GM13976 (cell line): ENCODE measurements around the gene CEMIP.

Experiments used
- DNase-seq: peaks from one replicate; pipeline ENCODE4 v3.0.0; 2012; ENCODE audit warnings: low spot score
- CTCF ChIP-seq: IDR thresholded peaks from 2 replicates; pipeline ENCODE4 v1.5.1; 2012; ENCODE audit warnings: borderline replicate concordance, mild to moderate bottlenecking; ENCODE audit not compliant: insufficient read depth; ENCODE audit errors: extremely low read depth, missing control alignments, control extremely low read depth
- in situ Hi-C: fragments of 300-500 bp; cut with MboI; formaldehyde crosslinking; loops from one replicate; pipeline ENCODE4 v1.12.0; 2022; ENCODE audit warnings: low sequenced_read_pairs, mixed read lengths, inconsistent platforms; ENCODE audit not compliant: unreplicated experiment

The CEMIP gene

GRCh38 chr15:80895091-80895490 is 115.9 kb downstream of the CEMIP start:
- in situ Hi-C loops = no loop called here
- no peak for DNase-seq
- TF ChIP-seq CTCF = no peak

GRCh38 chr15:80895965-80896364 is 116.8 kb downstream of the CEMIP start:
- DNase-seq = no peak
- no peak for TF ChIP-seq CTCF
- in situ Hi-C loops = no loop called here

- in situ Hi-C loops = no loop called here
- DNase-seq = no peak
- TF ChIP-seq CTCF = no peak
Measured at GRCh38 chr15:80898040-80898439, 118.9 kb downstream of the CEMIP start.

- no peak for DNase-seq
- in situ Hi-C loops = no loop called here
- no peak for TF ChIP-seq CTCF
Measured at GRCh38 chr15:80902298-80902801, 123.2 kb downstream of the CEMIP start.

GRCh38 chr15:80904998-80905397 is 125.8 kb downstream of the CEMIP start:
- in situ Hi-C loops = no loop called here
- no peak for DNase-seq
- no peak for TF ChIP-seq CTCF

GRCh38 chr15:80906159-80906766 is 127.1 kb downstream of the CEMIP start:
- no peak for DNase-seq
- no peak for TF ChIP-seq CTCF
- in situ Hi-C loops = no loop called here

GRCh38 chr15:80911821-80912220 is 132.7 kb downstream of the CEMIP start:
- in situ Hi-C loops = no loop called here
- TF ChIP-seq CTCF = no peak
- no peak for DNase-seq
